Karpas-422 (cell line): ENCODE results near the gene RPSA. TPM values are rescaled to one million over a fixed set of nuclear protein-coding genes. Genes with fewer than 3 reads are reported as not detected.

ENCODE experiments used
- DNase-seq: peaks from one replicate; pipeline ENCODE4 v3.0.0-alpha.2; 2015
- H2AFZ ChIP-seq: fragments of 200-600 bp; sonication (generic); 2 replicates; pipeline ENCODE4 v1.6.1; 2014; ENCODE audit warnings: antibody characterized with exemption, low read length, mixed read lengths
- H3K27ac ChIP-seq: fragments of 200-600 bp; sonication (generic); 2 replicates; pipeline ENCODE4 v1.5.1; 2014; ENCODE audit warnings: mild to moderate bottlenecking, low read length, moderate library complexity
- H3K27me3 ChIP-seq: fragments of 200-600 bp; sonication (generic); 2 replicates; pipeline ENCODE4 v1.6.1; 2014; ENCODE audit warnings: low read length, mixed read lengths
- H3K36me3 ChIP-seq: fragments of 200-600 bp; sonication (generic); 2 replicates; pipeline ENCODE4 v1.6.1; 2014; ENCODE audit warnings: low read length, mixed read lengths; ENCODE audit not compliant: insufficient read depth
- H3K4me1 ChIP-seq: fragments of 200-600 bp; sonication (generic); 2 replicates; pipeline ENCODE4 v1.6.1; 2014; ENCODE audit warnings: mild to moderate bottlenecking, low read length, mixed read lengths
- H3K4me2 ChIP-seq: fragments of 200-600 bp; sonication (generic); 2 replicates; pipeline ENCODE4 v1.6.1; 2014; ENCODE audit warnings: low read length, low read depth, mild to moderate bottlenecking; ENCODE audit not compliant: poor library complexity, severe bottlenecking
- H3K4me3 ChIP-seq: fragments of 200-600 bp; sonication (generic); 2 replicates; pipeline ENCODE4 v1.5.1; 2014; ENCODE audit warnings: mild to moderate bottlenecking, antibody characterized with exemption, low read length, mixed read lengths
- H3K79me2 ChIP-seq: fragments of 200-600 bp; sonication (generic); 2 replicates; pipeline ENCODE4 v1.6.1; 2014; ENCODE audit warnings: mild to moderate bottlenecking, low read length, mixed read lengths
- H3K9ac ChIP-seq: fragments of 200-600 bp; sonication (generic); 2 replicates; pipeline ENCODE4 v1.6.0; 2014; ENCODE audit warnings: low read length
- H3K9me2 ChIP-seq: fragments of 200-600 bp; sonication (generic), shearing (Covaris generic); replicated peaks from 2 replicates; pipeline ENCODE4 v1.6.0; 2014; ENCODE audit warnings: mild to moderate bottlenecking, low read length, moderate library complexity; ENCODE audit not compliant: insufficient read depth
- H3K9me3 ChIP-seq: fragments of 300-700, 200-600 bp; sonication (generic); 2 replicates; pipeline ENCODE4 v1.6.1; 2014; ENCODE audit warnings: low read length, mixed read lengths
- H4K20me1 ChIP-seq: fragments of 200-600 bp; sonication (generic); 2 replicates; pipeline ENCODE4 v1.6.1; 2014; ENCODE audit warnings: mild to moderate bottlenecking, antibody characterized with exemption, low read length, low read depth; ENCODE audit not compliant: insufficient read depth
- total RNA-seq: library from RNA; depleted of rRNA; stranded (reverse); fragments of >200 nt; shearing (Covaris generic); gene quantifications from 2 replicates; pipeline ENCODE4 v1.2.3, GENCODE V29; 2014; ENCODE audit warnings: low replicate concordance

The RPSA gene
- total RNA-seq, 1 experiment from 2014 or later: 2,497 TPM

DNA sequence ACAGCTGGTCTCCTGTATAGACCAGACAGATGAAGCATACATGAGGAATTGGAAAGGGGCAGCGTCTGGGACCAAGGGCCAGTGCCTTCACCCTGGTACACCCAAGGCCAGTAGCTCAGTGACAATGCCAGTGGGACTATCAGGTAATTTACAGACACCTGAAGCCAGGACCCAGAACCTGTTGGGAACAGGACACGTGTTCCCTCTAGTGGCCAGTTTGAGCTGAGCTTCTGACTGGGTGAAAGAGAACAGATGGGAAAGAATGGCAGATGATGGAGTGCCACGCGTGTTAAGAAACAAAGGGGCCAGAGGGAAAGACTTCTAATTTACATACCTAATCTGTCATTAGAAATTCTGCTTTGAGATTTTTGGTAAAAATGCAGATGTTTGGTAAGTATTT lies 28.4 kb upstream of the RPSA start:
- peak; percentile 81 for DNase-seq
- no peaks in the 10 kb centered on the region for H3K9me2 ChIP-seq
- H3K36me3 ChIP-seq: no peaks in the 10 kb centered on the region
- H3K79me2 ChIP-seq: no peaks in the 10 kb centered on the region
- no peak overlapping the region for H2AFZ ChIP-seq
- H3K4me2 ChIP-seq: no peak overlapping the region
- H3K4me1 ChIP-seq: peaks cover 13% of the 10 kb centered on the region
- no peaks in the 10 kb centered on the region for H3K9me3 ChIP-seq
- H3K4me3 ChIP-seq: no peak overlapping the region
- H4K20me1 ChIP-seq: no peaks in the 10 kb centered on the region
- H3K27ac ChIP-seq: no peak overlapping the region
- no peak overlapping the region for H3K9ac ChIP-seq
- H3K27me3 ChIP-seq: no peaks in the 10 kb centered on the region

DNA sequence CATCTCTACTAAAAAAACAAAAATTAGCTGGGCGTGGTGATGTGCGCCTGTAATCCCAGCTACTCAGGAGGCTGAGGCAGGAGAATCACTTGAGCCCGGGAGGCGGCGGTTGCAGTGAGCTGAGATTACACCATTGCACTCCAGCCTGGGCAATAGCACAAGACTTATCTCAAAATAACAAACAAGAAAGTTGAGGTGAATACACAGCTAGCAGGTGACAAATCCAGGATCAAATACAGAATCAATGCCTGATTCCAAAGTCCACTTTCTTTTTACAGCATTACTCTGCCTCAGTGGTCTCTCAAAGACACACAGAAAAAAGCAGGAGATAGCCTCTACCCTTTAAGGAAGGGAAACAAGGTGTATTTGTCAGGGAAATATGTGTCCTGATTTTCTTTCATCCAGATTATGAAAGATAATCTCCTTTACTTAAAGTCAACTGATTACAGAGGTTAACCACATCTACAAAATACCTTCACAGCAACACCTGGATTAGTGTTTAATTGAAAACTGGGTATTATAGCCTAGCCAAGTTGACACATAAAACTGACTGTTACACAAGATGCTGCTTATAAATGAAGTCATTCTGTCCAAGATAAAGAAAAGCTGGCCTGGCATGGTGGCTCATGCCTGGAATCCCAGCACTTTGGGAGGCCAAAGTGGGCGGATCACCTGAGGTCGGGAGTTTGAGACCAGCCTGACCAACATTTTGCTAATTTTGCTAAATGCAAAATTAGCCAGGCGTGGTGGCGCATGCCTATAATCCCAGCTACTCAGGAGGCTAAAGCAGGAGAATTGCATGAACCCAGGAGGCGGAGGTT lies 27.4 kb upstream of the RPSA start:
- Histone ChIP-seq H2AFZ (no peak overlapping the region), H3K9me3 (no peaks in the 10 kb centered on the region), H3K27ac (no peak overlapping the region), H3K4me3 (no peak overlapping the region), H3K27me3 (no peaks in the 10 kb centered on the region), H3K4me2 (no peak overlapping the region), H4K20me1 (no peaks in the 10 kb centered on the region), H3K9ac (no peak overlapping the region), H3K4me1 (peaks cover 13% of the 10 kb centered on the region), H3K36me3 (no peaks in the 10 kb centered on the region), H3K9me2 (no peaks in the 10 kb centered on the region), H3K79me2 (peaks cover 5% of the 10 kb centered on the region)
- DNase-seq: no peak

DNA sequence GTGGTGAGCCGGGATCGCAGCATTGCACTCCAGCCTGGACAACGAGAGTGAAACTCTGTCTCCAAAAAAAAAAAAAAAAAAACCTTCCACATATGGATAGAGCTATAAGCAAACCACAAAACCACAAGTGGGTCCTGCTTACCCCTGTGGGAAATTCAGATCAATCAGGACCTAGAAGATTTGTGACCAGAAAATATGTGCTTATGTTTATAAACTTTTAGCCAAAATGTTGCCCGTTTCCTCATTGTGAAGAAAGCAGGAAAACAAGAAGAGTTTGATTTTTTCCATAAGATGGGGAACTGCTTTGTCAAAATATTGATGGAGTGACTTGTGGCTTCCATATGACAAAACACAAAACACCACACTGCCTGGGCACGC lies 26.8 kb upstream of the RPSA start:
- Histone ChIP-seq H3K4me1 (peaks cover 17% of the 10 kb centered on the region), H3K9me2 (no peaks in the 10 kb centered on the region), H3K27me3 (no peaks in the 10 kb centered on the region), H3K4me3 (no peak overlapping the region), H3K36me3 (no peaks in the 10 kb centered on the region), H3K9me3 (no peaks in the 10 kb centered on the region), H3K27ac (no peak overlapping the region), H3K4me2 (no peak overlapping the region), H4K20me1 (peaks cover 5% of the 10 kb centered on the region), H3K9ac (no peak overlapping the region), H2AFZ (no peak overlapping the region), H3K79me2 (peaks cover 10% of the 10 kb centered on the region)
- DNase-seq: no peak

DNA sequence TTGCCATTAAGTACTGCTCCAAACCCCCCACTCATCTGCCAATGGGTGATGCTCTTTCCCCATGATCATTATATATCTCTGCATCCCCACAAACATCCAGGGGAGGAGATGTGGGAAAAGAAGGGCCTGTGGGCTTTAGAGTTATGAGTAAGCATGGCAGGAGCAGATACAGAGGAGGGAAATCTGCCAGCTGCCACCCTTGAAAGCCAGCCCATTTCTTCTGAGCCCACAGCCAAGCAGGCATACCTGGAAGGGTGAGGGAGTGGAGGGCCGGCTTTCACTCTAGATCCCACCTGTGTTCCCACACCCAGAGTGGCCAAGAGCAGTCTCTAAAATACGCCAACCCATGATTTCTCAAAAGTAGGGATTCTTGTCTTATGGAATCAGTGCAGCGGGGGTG lies 25.1 kb upstream of the RPSA start:
- peaks cover 22% of the 10 kb centered on the region for H4K20me1 ChIP-seq
- H3K9me2 ChIP-seq: no peaks in the 10 kb centered on the region
- peaks cover 5% of the 10 kb centered on the region; the same call in 1 of the 2 replicates for H3K36me3 ChIP-seq
- no peak for DNase-seq
- no peak overlapping the region for H3K4me3 ChIP-seq
- H3K27ac ChIP-seq: no peak overlapping the region
- H3K9me3 ChIP-seq: no peaks in the 10 kb centered on the region
- H3K9ac ChIP-seq: no peak overlapping the region
- H3K27me3 ChIP-seq: no peaks in the 10 kb centered on the region
- no peak overlapping the region for H3K4me2 ChIP-seq
- no peak overlapping the region for H2AFZ ChIP-seq
- peaks cover 34% of the 10 kb centered on the region for H3K4me1 ChIP-seq
- H3K79me2 ChIP-seq: peaks cover 27% of the 10 kb centered on the region

DNA sequence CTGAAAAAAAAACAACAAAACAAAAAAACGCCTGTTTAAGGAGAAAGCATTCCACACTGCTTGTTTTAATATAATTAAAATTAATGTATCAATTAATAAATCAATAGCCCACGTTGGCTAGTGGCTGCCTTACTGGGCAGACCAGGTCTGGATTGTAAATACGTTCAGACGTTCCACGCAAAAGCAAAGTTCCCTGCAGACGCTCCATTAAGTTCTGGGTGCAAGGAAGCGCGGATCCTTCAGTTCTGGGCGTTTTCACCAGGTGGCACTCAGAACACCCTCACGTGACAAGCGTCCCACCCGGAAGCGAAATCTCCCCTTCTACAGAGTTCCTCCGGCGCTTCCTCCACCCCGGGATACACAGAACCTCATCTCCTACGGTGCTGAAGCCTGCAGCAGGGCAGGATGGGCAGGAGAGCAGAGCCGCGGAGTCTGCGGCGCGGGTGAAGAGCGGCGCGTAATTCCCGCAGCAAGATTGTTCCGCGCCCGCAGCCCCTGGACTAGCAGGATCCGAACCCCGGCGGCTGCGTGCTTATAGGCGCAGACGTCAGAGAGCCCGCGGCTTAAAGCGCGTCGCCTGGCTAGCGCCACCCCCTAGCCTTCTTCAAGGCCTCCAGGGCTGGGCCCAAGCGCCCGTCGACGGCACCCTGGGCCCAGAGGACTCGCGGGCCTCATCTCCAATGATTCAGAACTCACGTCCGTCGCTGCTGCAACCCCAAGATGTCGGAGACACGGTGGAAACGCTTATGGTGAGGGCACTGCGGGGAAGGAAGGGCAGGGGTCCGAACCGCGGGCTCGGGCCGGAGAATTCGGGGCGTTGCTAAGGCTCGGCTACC lies 23.3 kb upstream of the RPSA start, which contains the start of gene SLC25A38:
Gene SLC25A38 (plus strand): TSS at position 326 of the 836 bp plus-strand sequence. CDS start 355 bp downstream, at position 681.
- Histone ChIP-seq H3K9me3 (no peaks in the 10 kb centered on the region), H3K9ac (peak within 1 kb of the TSS; percentile 95), H3K27me3 (no peaks in the 10 kb centered on the region), H4K20me1 (peaks cover 38% of the 10 kb centered on the region), H3K4me2 (peak within 1 kb of the TSS; percentile 91), H3K4me3 (peak within 1 kb of the TSS; percentile 85), H3K36me3 (peaks cover 5% of the 10 kb centered on the region; the same call in 1 of the 2 replicates), H3K79me2 (peaks cover 45% of the 10 kb centered on the region), H3K27ac (peak within 1 kb of the TSS; percentile 77), H3K4me1 (peaks cover 47% of the 10 kb centered on the region), H2AFZ (peak within 1 kb of the TSS; percentile 91; the same call in 1 of the 2 replicates), H3K9me2 (no peaks in the 10 kb centered on the region)
- DNase-seq: peak; percentile 96

DNA sequence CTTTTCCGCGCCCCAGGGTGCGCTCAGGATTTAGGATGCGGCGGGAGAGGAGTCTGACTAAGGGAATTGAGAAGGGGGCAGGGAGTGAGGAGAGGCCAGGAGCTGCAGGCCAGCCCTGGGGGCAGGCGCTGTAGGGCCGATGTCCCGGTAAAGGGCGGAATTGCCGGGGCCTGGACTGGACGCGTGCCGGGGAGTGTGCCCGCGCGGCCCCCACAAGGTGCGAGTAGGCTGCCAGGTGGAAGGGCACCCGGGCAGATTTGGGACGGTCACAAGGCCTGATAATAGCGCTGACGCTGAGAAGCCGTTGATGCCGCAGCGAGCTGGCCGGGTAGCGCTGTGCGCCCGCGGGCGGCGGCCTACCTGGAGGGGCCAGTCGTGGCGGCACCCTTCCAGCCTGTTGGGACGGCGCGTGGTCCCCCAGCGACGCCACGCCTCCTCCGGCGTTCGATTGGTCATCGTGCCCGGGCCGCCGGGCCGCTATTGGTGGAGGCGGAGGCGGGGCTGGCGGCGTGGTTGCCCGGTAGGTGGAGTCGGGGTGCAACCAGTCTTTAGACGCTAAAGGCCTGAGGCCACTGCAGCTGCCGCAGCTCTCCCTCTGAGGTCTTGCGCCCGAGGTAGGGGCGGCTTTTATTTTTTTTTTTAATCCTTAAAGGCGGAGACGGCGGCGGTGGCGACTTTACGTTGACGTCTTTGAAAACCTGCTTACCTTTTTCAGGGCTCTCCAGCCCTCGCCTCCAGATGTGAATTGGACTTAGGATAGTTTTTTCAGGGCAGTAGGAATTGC lies 22.4 kb upstream of the RPSA start:
- peaks cover 53% of the 10 kb centered on the region for H3K79me2 ChIP-seq
- H3K4me2 ChIP-seq: peak overlapping the region; percentile 91
- H3K4me1 ChIP-seq: peaks cover 55% of the 10 kb centered on the region
- H3K4me3 ChIP-seq: peak overlapping the region; percentile 85
- peaks cover 8% of the 10 kb centered on the region; the same call in 1 of the 2 replicates for H3K36me3 ChIP-seq
- no peaks in the 10 kb centered on the region for H3K9me3 ChIP-seq
- peak overlapping the region; percentile 19; the same call in 1 of the 2 replicates for H2AFZ ChIP-seq
- H3K9me2 ChIP-seq: no peaks in the 10 kb centered on the region
- peaks cover 38% of the 10 kb centered on the region for H4K20me1 ChIP-seq
- DNase-seq: peak; percentile 98
- peak overlapping the region; percentile 77 for H3K27ac ChIP-seq
- peak overlapping the region; percentile 95 for H3K9ac ChIP-seq
- no peaks in the 10 kb centered on the region for H3K27me3 ChIP-seq

DNA sequence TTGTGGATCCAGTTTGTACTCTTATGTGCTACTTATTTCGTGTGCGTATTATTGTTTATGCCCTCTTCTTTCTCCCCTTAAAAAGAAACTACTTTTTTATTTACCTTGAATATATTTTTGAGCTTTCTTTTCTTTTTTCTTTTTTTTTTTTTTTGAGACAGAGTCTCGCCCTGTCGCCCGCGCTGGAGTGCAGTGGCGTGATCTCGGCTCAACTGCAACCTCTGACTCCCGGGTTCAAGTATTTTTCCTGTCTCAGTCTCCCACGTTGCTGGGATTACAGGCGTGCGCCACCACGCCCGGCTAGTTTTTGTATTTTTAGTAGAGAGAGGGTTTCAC lies 21.9 kb upstream of the RPSA start:
- peak overlapping the region; percentile 78 for H3K9ac ChIP-seq
- no peaks in the 10 kb centered on the region for H3K9me3 ChIP-seq
- H3K4me3 ChIP-seq: peak overlapping the region; percentile 85
- H4K20me1 ChIP-seq: peaks cover 42% of the 10 kb centered on the region
- H3K9me2 ChIP-seq: no peaks in the 10 kb centered on the region
- peaks cover 57% of the 10 kb centered on the region for H3K4me1 ChIP-seq
- peaks cover 13% of the 10 kb centered on the region; the same call in 1 of the 2 replicates for H3K36me3 ChIP-seq
- H3K27ac ChIP-seq: no peak overlapping the region
- H3K27me3 ChIP-seq: no peaks in the 10 kb centered on the region
- no peak for DNase-seq
- peaks cover 59% of the 10 kb centered on the region for H3K79me2 ChIP-seq
- H2AFZ ChIP-seq: no peak overlapping the region
- peak overlapping the region; percentile 91 for H3K4me2 ChIP-seq
